A549 (cell line): ENCODE data around the gene MYO3A. TPM values are rescaled to one million over a fixed set of nuclear protein-coding genes. Genes with fewer than 3 reads are reported as not detected.

Experiments
- ATAC-seq, 2 experiments: fragments of 200-7000 bp in 1 of 2; fragments of >200 bp in 1 of 2; cut with Nextera tagmentation in 1 of 2; cut with Tn5 transposase in 1 of 2; 3 replicates each; pipeline versions ENCODE4 v1.8.0 to v1.9.1; 2018 to 2020; ENCODE audit warnings: mild to moderate bottlenecking in 1 of 2, moderate library complexity in 1 of 2
- CTCF ChIA-PET: fragments of 300-600 bp; sonication (Branson Sonifier 250); formaldehyde crosslinking; extraction: SDS; loops from one replicate; lab custom pipeline; 2021; ENCODE audit warnings: antibody characterized with exemption, inconsistent platforms; lab: Yijun Ruan, JAX
- POLR2A ChIA-PET: fragments of 350-600 bp; formaldehyde crosslinking; extraction: SDS; loops from one replicate; lab custom pipeline; 2021; ENCODE audit warnings: antibody characterized with exemption, inconsistent platforms; lab: Yijun Ruan, JAX
- DNase-seq, 2 experiments: peaks; one replicate each; pipeline versions ENCODE4 v3.0.0 to v3.0.0-alpha.2; 2011 to 2016; ENCODE audit warnings: low read depth in 1 of 2, low spot score in 1 of 2
- FAIRE-seq: peaks from 2 replicates; lab custom pipeline; 2011; peaks lifted over from hg19 to GRCh38; lab: Jason Lieb, UNC
- H3K27ac ChIP-seq, 2 experiments: fragments of >200 bp; sonication (Bioruptor Twin); formaldehyde crosslinking; 3 replicates each; pipeline ENCODE4 v1.5.1; 2016 to 2017
- H3K4me1 ChIP-seq: fragments of >200 bp; sonication (Bioruptor Twin); formaldehyde crosslinking; 3 replicates; pipeline ENCODE4 v1.6.1; 2016
- H3K4me2 ChIP-seq: fragments of >200 bp; sonication (Bioruptor Twin); formaldehyde crosslinking; 3 replicates; pipeline ENCODE4 v1.6.1; 2016
- H3K4me3 ChIP-seq: fragments of >200 bp; sonication (Bioruptor Twin); formaldehyde crosslinking; 3 replicates; pipeline ENCODE4 v1.5.1; 2016
- H3K9me3 ChIP-seq: fragments of >200 bp; sonication (Bioruptor Twin); formaldehyde crosslinking; 3 replicates; pipeline ENCODE4 v1.6.1; 2016
- BHLHE40 ChIP-seq: IDR thresholded peaks from 2 replicates; pipeline ENCODE4 v1.6.1; 2012; ENCODE audit warnings: low read depth, low read length, inconsistent platforms
- CBX8 ChIP-seq: fragments of 200-600 bp; sonication (generic); IDR thresholded peaks from 2 replicates; pipeline ENCODE4 v1.6.1; 2016
- E2F6 ChIP-seq: IDR thresholded peaks from 2 replicates; pipeline ENCODE4 v1.6.1; 2012; ENCODE audit warnings: low read depth, borderline replicate concordance
- EHMT2 ChIP-seq: fragments of 200-600 bp; sonication (generic); IDR thresholded peaks from 2 replicates; pipeline ENCODE4 v1.6.1; 2016; ENCODE audit warnings: antibody characterized with exemption, low read depth, mild to moderate bottlenecking, moderate library complexity
- FOSL2 ChIP-seq, 2 experiments: fragments of 450-650 bp in 1 of 2; fragments of >200 bp in 1 of 2; sonication (Bioruptor Twin) in 1 of 2; formaldehyde crosslinking; IDR thresholded peaks; 2 replicates each; pipeline versions ENCODE4 v1.5.0 to v1.6.1; 2016 to 2020; ENCODE audit warnings: mild to moderate bottlenecking in 1 of 2, moderate library complexity in 1 of 2
- FOXS1 ChIP-seq: fragments of 250-450 bp; sonication (Bioruptor Pico); IDR thresholded peaks from 2 replicates; pipeline ENCODE4 v1.5.0; 2020; ENCODE audit warnings: mild to moderate bottlenecking, moderate library complexity
- HOXB13 ChIP-seq: fragments of 250-450 bp; sonication (Bioruptor Pico); IDR thresholded peaks from 2 replicates; pipeline ENCODE4 v1.5.0; 2020; ENCODE audit warnings: low read depth, mild to moderate bottlenecking, moderate library complexity
- HOXB5 ChIP-seq: fragments of 250-450 bp; sonication (Bioruptor Pico); IDR thresholded peaks from 2 replicates; pipeline ENCODE4 v1.5.0; 2020; ENCODE audit warnings: mild to moderate bottlenecking, moderate library complexity
- KDM1A ChIP-seq: fragments of 200-600 bp; sonication (generic); IDR thresholded peaks from 2 replicates; pipeline ENCODE4 v1.6.1; 2016; ENCODE audit warnings: low read depth, mild to moderate bottlenecking
- MAFK ChIP-seq: fragments of 450-650 bp; IDR thresholded peaks from 2 replicates; pipeline ENCODE4 v1.6.1; 2014; ENCODE audit not compliant: partially characterized antibody
- MYC ChIP-seq: IDR thresholded peaks from 2 replicates; pipeline ENCODE4 v1.6.1; 2012; ENCODE audit warnings: mild to moderate bottlenecking, inconsistent platforms, low read length, improper control_type of control experiment, borderline replicate concordance
- NPAS2 ChIP-seq: fragments of 250-450 bp; sonication (Bioruptor Pico); IDR thresholded peaks from 2 replicates; pipeline ENCODE4 v1.8.0; 2022; ENCODE audit warnings: mild to moderate bottlenecking, moderate library complexity, borderline replicate concordance
- POLR2AphosphoS2 ChIP-seq: conservative IDR thresholded peaks from 2 replicates; pipeline ENCODE4 v1.6.1; 2012; ENCODE audit warnings: low read length, improper control_type of control experiment, inconsistent platforms
- RCOR1 ChIP-seq: fragments of 150-350 bp; IDR thresholded peaks from 2 replicates; pipeline ENCODE4 v1.6.1; 2014; ENCODE audit warnings: antibody characterized with exemption, low read length, low read depth
- REST ChIP-seq: fragments of 200-600 bp; sonication (generic); IDR thresholded peaks from 2 replicates; pipeline ENCODE4 v1.6.1; 2016; ENCODE audit warnings: antibody characterized with exemption, mild to moderate bottlenecking, moderate library complexity
- RNF2 ChIP-seq: fragments of 200-600 bp; sonication (generic); IDR thresholded peaks from 2 replicates; pipeline ENCODE4 v1.6.1; 2016; ENCODE audit warnings: low read depth, mild to moderate bottlenecking, antibody characterized with exemption, moderate library complexity, borderline replicate concordance
- SMC3 ChIP-seq: fragments of >200 bp; sonication (Bioruptor Twin); formaldehyde crosslinking; IDR thresholded peaks from 3 replicates; pipeline ENCODE4 v1.6.1; 2018; ENCODE audit warnings: inconsistent platforms
- USF2 ChIP-seq: fragments of 450-650 bp; IDR thresholded peaks from 2 replicates; pipeline ENCODE4 v1.6.1; 2014; ENCODE audit warnings: antibody characterized with exemption
- ZC3H11A ChIP-seq: fragments of 450-650 bp; IDR thresholded peaks from 2 replicates; pipeline ENCODE4 v1.6.1; 2014; ENCODE audit warnings: antibody characterized with exemption, mild to moderate bottlenecking
- ZFP36 ChIP-seq: fragments of 450-650 bp; IDR thresholded peaks from 2 replicates; pipeline ENCODE4 v1.6.1; 2014; ENCODE audit warnings: borderline replicate concordance; ENCODE audit not compliant: partially characterized antibody
- ZSCAN20 ChIP-seq: fragments of 250-450 bp; sonication (Bioruptor Pico); IDR thresholded peaks from 2 replicates; pipeline ENCODE4 v1.8.0; 2022; ENCODE audit warnings: mild to moderate bottlenecking, moderate library complexity
- WGBS: methylation state at CpG from one replicate; pipeline ENCODE4 v1.1.6; 2017; ENCODE audit errors: missing lambda C conversion rate; 5-methylcytosine and 5-hydroxymethylcytosine counted together
- polyA plus RNA-seq, 4 experiments: library from polyadenylated mRNA; depleted of rRNA in 3 of 4; stranded (reverse); fragments of >200 nt; fragmentation: RNase III in 1 of 4; extraction: RNeasy Plus Mini Kit Qiagen cat#74134 plus additional on column Dnase treatment in 1 of 4; gene quantifications; 2 replicates in 3 of 4; 3 replicates in 1 of 4; pipeline ENCODE4 v1.2.3, GENCODE V29; 2011 to 2017

MYO3A gene
- polyA plus RNA-seq, 2 of the 4 experiments (the other 2 are of a cell fraction): not detected

- POLR2A ChIA-PET: no interaction called here
- TF ChIP-seq EHMT2 (no peak), KDM1A (no peak), NPAS2 (CRISPR knock-in tag) (no peak), RNF2 (no peak), CBX8 (no peak), FOXS1 (no peak)
- TF ChIP-seq, all 56 proteins: peak for 0
- H3K4me3 ChIP-seq: no peak overlapping the region
- ATAC-seq (no peak), FAIRE-seq (no peak), DNase-seq (no peak)
- CTCF ChIA-PET: no interaction called here
- no peak overlapping the region for H3K27ac ChIP-seq
- no peaks in the 10 kb centered on the region for H3K9me3 ChIP-seq
- 0% methylated on average over 2 of the region's 2 CpGs for WGBS
- no peaks in the 10 kb centered on the region for H3K4me1 ChIP-seq
- no peak overlapping the region for H3K4me2 ChIP-seq
Observed at GRCh38 chr10:26043469-26043868, 109.4 kb downstream of the MYO3A start.

GRCh38 chr10:26044141-26044749, 110.2 kb downstream of the MYO3A start:
- no peak for FAIRE-seq
- TF ChIP-seq HOXB13 (CRISPR knock-in tag) (no peak), RCOR1 (no peak), KDM1A (no peak), REST (no peak)
- TF ChIP-seq, all 56 proteins: peak for 0
- Histone ChIP-seq H3K27ac (no peak overlapping the region), H3K4me3 (no peak overlapping the region), H3K4me1 (no peaks in the 10 kb centered on the region), H3K9me3 (no peaks in the 10 kb centered on the region), H3K4me2 (no peak overlapping the region)
- 0% methylated on average over 3 of the region's 3 CpGs for whole genome bisulfite sequencing
- ChIA-PET CTCF (no interaction called here), POLR2A (no interaction called here)
- ATAC-seq (no peak), DNase-seq (no peak)

GRCh38 chr10:26046073-26046700, 112.2 kb downstream of the MYO3A start:
- Histone ChIP-seq H3K27ac (no peak overlapping the region), H3K4me2 (no peak overlapping the region), H3K9me3 (no peaks in the 10 kb centered on the region), H3K4me1 (no peaks in the 10 kb centered on the region)
- FAIRE-seq: no peak
- POLR2A ChIA-PET: no interaction called here
- DNase-seq: no peak
- TF ChIP-seq HOXB5 (CRISPR knock-in tag): no peak
- TF ChIP-seq FOSL2 (IDR thresholded peaks at IDR 0.05): no peak
- no peak for TF ChIP-seq FOSL2 (CRISPR knock-in tag; IDR thresholded peaks at IDR 0.05)
- TF ChIP-seq EHMT2: no peak
- TF ChIP-seq POLR2AphosphoS2: no peak
- no peak for TF ChIP-seq MAFK
- no peak for TF ChIP-seq ZFP36
- no peak for TF ChIP-seq ZSCAN20 (CRISPR knock-in tag)
- TF ChIP-seq ZC3H11A: no peak
- TF ChIP-seq E2F6: no peak
- TF ChIP-seq USF2: no peak
- TF ChIP-seq RCOR1: no peak
- TF ChIP-seq KDM1A: no peak
- no peak for TF ChIP-seq SMC3
- TF ChIP-seq MYC: no peak
- no peak for TF ChIP-seq BHLHE40
- TF ChIP-seq, all 56 proteins: peak for 0
- no peak overlapping the region for H3K4me3 ChIP-seq
- CTCF ChIA-PET: no interaction called here
- ATAC-seq: no peak
- 15% methylated on average over 7 of the region's 7 CpGs for WGBS
